ENCODE measurements around the gene SLCO3A1. TPM values are rescaled to one million over a fixed set of nuclear protein-coding genes. Genes with fewer than 3 reads are reported as not detected.

SLCO3A1 gene
- total RNA-seq, 2 experiments from 2014 or later = 6.6 to 7.7 TPM

DNA sequence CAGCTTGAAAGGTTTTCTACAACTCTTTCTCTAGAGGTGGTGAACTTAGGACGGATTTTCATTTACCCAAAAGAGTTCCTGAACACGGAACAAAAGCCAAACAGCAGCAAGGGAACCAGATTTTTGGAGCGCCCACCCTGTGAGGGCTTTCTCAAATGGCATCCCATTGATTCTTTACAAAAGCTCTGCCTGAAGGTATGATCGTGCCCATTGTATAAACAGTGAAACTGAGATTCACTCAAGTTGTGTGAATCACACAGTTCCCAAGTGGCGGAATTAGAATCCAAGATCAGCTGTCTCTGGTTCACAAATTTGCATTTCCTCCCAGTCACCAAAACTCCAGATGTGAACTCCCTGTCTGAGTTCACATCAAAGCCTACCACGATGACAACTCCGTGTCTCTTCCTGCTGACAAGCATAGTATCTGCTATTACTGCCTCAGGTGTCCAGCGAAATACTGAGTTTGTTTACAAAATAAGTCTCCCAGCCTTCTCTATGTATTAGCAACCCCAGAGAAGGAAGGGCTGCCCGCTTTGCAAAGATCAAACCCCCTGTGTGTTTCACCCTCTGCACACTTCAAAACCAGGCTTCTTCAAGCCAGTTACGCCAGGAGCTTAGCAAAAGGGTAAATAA is 304.3 kb downstream of the SLCO3A1 start:
- ChIA-PET POLR2A (no interaction called here), CTCF (no interaction called here)

DNA sequence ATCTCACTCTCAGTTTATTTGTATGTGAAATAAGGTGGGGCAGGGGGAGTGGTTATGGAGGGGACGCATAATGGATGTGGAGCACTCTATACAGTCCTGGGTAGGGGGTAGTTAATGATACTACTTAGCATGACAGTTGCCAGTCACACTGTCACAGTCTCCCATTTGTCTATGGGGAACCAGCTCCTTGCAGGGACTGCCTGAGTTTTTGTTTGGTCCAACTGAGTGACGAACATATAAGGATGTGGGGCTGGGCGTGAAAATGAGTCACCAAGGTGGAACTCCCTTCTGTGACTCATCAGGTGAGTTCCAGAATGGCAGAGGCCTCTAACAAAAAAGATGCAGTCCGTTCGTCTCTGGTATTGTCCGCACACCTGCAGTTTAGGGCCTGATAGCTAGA is 304.9 kb downstream of the SLCO3A1 start:
- ChIA-PET POLR2A (no interaction called here), CTCF (no interaction called here)

DNA sequence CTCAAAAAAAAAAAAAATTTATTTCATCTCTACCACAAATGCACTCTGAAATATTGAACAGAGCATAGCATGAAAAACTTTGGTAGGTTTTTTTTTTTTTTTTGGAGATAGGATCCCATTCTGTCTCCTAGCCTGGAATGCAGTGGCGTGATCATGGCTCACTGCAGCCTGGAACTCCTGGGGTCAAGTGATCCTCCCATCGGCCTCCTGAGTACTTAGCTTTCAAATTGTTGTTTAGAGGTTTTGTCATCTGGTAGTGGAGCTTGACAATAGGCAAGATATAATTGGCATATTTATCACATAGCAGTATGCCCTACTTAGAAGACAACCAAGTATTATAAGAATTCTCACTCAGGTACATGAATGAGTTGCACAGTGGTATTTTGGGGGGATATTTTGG is 306.0 kb downstream of the SLCO3A1 start:
- ChIA-PET POLR2A (no interaction called here), CTCF (interaction anchor here (0.6 kb wide), 1 partner anchor 24 kb away, joined by 3 read pairs; no protein-coding TSS in a partner anchor)

DNA sequence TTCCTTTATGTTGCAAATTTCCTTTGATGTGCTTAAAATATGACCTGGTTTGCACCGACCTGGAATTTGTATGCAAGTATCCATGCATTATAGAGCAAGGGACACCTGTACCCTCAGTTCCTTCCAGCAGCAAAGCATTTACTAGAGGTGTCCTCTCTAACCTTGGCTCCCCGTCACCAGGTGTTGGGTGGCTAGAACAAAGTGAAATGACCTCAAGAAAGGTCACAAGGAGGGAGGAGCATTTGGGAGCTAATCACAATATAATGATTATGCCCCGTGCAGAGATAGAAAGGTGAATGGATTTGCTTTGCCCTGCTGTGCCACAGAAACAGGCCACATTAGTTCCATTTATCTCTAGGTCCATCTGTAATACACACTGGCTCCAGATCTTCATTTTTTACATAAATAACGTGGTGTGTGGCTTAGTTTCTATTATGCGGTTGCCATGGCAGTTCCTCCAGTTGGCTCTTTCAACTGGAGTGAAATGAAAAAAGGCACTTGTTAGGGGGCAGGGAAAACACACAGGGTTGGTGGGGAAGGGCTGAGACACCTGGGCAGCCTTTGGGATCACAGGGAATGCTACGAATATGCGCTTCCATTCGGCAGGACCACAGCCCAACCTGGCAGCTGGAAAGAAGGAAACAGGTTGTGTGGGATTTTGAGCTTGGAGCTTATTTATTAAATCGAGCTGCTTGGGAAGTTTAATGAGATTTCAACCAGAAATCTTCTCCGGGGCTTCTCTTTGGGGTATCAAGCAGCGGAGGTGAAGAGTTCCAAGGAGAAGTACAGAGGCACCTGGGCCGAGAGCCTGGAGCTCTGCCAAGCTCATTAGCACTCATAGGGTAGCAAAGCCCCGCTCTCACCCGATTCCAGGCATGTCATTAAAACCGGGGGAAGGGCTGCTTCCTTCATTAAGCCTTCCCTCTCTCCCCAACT is 306.7 kb downstream of the SLCO3A1 start:
- POLR2A ChIA-PET = no interaction called here
- CTCF ChIA-PET = interaction anchor here (0.6 kb wide), 1 partner anchor 24 kb away, joined by 3 read pairs; no protein-coding TSS in a partner anchor

DNA sequence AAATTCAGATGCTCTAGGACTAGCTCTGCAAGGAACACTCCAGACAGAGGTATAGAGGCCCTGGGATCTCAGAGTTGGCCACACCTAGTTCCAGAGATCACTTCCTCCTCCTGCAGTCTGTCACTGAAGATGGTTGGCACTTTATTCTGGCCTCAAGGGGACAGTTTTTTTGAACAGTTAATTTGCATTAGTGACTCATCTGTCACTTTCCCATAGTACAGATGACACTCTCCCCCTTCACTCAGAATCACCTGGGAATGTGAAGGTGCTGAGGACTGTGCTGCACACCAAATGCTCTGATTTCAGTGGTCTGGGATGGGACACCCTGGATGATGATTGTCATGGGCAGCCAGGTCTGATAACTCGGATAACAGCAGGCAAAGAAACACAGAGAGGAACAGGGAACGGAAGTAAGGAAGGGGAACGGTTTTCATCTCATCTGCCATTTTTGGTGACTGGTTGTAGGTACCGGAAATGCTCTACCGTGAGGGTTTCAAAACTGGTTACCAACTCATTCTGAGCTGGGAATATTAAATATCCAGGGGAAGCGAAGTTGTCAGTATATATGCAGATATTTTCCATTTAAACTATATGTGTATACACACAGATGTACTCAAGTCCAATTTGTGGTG is 307.6 kb downstream of the SLCO3A1 start:
- ChIA-PET POLR2A (no interaction called here), CTCF (no interaction called here)

DNA sequence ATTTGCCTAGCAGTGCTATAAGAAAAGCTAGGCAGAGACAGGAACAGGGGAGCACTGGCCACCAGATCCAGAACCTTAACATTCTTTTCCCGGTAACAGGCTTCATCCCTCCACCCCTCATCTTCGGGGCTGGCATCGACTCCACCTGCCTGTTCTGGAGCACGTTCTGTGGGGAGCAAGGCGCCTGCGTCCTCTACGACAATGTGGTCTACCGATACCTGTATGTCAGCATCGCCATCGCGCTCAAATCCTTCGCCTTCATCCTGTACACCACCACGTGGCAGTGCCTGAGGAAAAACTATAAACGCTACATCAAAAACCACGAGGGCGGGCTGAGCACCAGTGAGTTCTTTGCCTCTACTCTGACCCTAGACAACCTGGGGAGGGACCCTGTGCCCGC is 309.1 kb downstream of the SLCO3A1 start:
- POLR2A ChIA-PET = no interaction called here
- CTCF ChIA-PET = no interaction called here

DNA sequence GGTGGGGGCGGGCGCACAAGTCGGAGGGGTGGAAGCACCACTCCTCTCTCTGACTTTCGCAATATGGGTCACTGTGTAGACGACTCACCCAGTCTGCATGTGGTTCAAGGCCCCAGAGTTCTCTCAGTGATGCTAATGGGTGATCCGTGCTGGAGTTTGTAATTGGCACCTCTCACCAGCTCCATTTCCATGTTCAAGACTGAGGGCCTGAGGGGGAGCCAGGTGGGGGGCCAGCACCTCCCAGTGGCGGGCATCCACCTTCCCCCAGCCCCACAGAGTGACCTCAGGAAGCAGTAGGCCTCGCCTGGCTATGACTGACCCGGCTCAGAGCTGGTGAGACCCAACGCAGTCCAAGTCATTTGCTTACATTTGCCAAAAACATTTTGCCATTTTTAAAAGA is 310.1 kb downstream of the SLCO3A1 start:
- ChIA-PET CTCF (no interaction called here), POLR2A (no interaction called here)

DNA sequence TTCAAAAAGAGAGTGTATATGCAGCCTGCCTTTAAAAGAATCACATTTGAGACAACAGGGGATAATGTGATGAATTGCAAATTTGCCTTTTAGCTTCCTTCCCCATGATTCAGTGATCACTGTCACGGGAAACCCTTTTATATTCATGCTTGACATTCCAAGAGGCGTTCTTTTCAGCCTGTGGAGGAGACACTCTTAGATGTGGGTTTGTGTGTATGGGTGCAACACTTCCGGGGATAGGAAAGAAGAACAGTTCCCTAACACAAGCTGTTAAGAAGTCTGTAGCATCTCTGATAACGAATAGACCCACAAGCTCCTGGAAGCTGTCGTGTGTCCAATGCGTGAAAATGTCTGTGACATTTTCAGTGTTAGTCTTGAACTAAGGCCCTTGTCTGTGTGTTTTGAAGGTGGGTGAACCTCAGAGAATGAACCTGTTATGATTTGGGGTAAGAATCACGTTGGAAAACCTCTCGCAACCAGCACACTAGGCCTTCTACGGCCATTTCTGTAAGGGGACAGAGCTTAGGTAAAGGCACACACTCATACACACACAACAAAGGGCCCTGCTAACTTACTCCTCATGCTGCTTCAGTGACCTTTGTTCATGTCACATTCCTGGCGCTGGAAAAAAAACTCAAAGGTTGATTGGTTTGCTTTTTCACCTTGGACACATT is 311.0 kb downstream of the SLCO3A1 start:
- ChIA-PET POLR2A (no interaction called here), CTCF (no interaction called here)

DNA sequence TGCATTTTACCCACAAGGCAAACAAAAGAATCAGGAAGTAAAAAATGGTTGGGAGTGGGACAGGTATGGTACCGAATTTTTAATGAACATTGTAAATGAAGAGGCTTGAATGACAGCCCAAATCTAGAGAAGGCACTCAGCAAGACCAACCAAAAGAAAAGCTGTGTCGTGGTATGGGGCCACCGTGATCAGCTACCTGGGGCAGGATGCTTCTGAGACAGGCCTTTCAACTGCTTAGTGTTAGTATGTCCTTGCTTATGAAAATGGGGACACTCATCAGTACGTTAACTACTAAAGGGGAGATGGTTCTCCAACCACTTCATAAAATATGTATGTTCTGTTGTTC is 311.5 kb downstream of the SLCO3A1 start:
- CTCF ChIA-PET = no interaction called here
- POLR2A ChIA-PET = no interaction called here

DNA sequence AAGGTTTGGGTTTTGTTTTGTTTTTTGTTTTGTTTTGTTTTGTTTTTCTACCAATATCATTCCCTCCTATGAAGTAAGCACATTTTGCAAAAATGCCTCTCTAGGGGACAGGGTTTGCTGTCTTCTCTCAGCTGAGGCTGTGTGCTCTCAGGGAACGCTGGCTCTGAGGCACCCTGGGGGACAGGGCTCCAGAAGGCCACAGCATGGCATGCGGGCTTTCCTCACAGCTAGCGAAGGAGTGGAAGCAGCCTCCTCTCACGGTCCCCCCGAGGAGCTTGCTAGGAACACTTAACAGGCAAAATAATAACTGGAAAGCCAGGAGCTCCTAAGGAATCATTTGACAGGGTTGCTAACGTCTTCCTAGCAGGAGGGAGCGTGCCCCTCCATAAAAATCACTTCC is 312.5 kb downstream of the SLCO3A1 start:
- ChIA-PET POLR2A (no interaction called here), CTCF (no interaction called here)

DNA sequence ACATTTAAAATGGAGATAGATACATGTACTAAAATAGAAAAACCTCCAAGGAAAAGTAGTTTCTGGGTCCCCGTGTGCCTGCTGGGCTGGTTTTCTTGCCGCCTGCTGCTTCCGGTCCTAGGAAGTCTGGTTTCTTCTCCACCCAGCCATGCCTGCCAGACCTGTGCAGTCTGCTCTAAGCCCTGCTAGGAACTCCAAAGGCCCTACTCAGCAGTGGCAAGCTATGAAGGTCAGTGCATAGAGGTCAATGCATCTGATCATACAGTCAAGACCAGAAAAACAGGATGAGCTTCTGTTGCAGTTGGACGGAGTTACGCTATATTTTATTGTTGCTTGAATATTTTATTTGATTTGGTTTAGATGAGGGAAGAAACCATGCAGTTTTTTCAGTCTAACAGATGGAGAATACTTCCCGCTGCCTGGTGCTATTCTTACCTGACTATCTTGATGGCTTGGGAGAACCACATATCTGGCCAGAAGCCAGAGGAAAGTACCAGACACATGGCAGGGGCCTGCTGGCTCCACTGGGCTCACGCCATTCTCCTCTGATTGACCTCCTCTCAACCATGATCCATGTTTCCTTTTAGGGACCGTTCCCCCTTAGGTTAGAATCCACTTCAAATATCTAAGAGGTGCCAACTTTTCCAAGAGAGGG is 313.4 kb downstream of the SLCO3A1 start:
- ChIA-PET CTCF (no interaction called here), POLR2A (no interaction called here)

DNA sequence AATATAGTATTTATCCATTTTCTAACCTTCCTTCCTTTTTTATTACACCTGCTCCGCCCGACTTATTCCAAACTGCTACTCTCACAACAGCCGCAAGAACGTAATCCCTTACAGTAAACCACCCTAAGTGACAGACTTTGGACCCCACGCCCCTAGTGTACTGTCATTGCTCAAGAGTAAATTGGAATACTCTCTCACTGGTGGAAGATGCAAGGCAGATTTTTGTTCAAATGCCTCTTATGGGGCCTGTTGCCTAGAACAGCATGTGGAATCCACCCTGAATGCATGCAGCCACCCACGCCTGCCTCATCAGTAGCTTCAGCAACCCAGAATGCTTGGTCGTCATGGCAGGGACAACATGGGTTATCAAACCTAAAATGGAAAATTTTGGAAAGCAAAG is 313.9 kb downstream of the SLCO3A1 start:
- POLR2A ChIA-PET = no interaction called here
- CTCF ChIA-PET = no interaction called here

DNA sequence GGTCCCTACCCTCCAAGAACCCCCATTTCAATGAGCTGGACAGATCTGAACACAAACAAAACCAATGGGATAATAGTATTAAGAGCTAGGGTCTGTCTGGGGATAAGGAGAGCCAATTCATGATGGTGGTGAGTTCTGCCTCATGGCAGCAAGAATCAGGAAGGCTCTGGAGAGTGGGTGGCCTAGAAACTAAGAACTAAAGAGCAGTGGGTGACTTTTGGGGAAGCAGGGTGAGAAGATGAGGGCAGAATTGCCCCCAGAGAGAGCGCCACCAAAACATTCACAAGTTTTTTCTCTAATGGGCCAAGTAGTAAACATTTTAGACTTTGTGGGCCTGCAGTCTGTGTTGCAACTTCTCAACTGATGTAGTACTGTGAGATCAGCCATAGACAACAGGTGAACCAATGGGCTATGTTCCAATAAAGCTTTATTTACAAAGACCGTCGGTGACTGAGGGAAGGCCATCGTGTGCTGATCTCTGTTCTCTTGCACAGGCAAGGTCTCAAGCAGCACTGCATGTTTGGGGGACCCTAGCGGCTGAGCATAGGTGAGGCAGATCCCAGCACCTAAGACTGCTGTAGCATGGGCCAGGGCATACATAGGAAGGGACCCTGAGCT is 314.7 kb downstream of the SLCO3A1 start:
- ChIA-PET CTCF (no interaction called here), POLR2A (no interaction called here)

DNA sequence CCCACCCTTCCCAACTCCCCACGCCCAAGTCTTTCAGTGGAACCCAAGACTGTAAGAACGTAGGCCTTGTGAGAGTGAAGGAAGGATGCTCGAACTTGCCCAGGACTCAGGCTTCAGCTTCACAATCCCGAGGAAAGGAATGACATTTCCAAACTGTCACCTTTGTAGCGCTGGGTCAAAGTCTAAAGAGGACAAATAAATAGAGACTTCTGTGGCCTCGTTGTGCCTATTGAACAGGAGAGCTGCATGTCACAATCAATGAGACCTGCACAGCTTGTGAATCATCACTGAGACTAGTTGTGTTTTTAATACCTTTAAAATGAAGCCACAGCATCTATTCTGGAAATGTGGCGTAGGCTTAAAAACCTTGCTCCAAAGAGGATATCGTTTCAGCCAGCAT is 317.4 kb downstream of the SLCO3A1 start:
- ChIA-PET POLR2A (no interaction called here), CTCF (no interaction called here)

DNA sequence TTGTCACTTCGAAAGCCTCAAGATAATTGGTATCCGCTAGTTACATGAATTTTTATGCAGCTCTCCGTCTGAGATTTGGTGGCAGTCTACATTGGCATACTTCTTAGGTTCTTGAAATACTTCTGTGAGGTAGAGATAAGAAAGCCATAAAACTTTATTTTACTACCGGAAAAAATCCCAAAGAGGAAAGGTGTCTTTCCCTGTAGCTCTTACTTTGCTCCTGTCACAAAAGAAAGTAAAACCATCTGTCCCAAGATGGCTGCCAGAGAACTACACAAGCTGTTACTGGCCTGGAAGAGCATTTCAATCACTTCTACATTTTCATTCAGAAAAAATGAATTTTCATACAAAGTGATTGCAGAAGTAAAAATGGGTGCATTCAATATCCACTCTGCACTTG is 325.4 kb downstream of the SLCO3A1 start:
- ChIA-PET POLR2A (interaction anchor here (0.6 kb wide), 1 partner anchor 26 kb away, joined by 3 read pairs; no protein-coding TSS in a partner anchor), CTCF (no interaction called here)

DNA sequence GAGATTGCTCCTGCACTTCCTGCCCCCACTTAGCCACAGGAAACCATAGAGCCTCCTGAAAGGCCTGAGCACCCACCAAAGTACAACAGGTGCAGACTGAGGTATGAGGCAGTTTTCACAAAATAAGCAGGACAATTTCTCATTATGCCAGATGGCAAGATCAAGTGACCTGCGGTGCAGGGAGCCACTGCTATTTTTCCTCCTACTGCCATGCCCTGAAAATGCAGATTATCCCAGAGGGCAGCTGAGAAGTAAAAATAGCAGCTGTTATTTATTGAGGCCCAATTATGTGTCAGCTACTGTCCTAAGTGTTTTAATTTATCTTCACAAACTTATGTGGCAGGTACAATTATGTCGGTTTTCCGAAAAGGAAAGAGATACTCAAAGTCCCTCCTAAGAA is 330.6 kb downstream of the SLCO3A1 start:
- ChIA-PET POLR2A (no interaction called here), CTCF (no interaction called here)

DNA sequence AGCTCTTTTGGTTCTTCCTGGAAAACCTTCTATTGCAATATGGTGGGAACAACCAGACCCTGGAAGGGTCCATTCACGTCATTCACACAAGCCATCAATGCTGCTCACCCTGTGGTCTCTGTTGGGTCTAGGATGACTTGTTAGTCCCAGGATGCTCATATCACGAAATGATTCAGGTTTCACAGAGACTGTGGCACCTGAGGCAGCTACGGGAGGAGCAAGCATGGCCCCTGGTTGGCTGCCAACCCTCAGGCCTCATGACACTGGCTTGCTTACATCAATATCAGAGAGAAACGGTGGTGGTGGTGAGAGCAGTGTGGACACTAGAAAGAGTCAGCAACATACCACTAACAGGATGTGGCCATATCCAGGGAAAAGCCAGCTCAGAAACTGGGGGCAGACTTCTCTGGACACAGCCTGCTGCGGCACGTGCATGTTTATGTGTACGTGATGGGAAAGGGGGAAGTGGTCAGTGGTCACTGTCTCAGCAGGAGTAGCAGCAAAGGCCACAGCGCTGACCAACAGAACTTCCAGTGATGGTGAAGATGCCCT is 331.2 kb downstream of the SLCO3A1 start:
- CTCF ChIA-PET = no interaction called here
- POLR2A ChIA-PET = no interaction called here

DNA sequence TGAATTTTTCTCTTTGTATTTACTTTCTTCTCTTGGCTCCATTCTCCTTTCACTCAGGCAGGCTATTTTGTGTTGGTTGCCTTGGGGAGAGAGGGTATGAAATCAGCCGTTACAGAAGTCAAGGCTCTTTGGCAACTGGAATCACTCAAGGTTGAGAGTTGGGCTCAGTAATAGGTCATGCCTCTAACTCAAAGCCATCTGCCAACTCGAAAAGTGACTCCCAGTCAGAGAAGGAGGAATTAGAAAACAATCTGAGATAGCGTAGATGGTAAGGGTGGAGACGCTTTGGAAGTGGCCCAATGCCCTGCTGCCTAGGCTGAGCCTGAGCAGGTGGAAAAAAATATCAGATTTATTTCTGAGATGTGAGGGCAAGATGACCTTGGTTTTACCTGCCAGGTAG is 334.5 kb downstream of the SLCO3A1 start:
- POLR2A ChIA-PET = no interaction called here
- CTCF ChIA-PET = no interaction called here

DNA sequence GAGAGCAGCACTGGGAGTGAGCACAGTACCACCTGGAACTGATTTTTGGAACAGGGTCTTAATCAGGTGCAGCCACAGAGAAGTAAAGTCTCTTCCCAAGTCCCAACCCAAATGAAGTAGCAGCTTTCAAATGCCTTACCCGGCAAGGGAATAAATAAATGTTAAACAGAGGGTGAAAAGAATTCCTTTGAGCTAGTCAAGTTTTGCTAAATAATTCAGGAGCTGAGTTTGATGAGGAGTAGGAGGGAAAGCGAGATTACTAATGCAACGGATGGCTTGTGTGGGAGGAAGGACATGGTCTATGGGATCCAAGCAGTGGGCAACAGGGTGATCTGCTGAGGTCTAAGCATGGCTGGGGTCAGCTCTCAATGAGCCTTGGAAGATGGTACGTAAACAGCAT is 335.7 kb downstream of the SLCO3A1 start:
- ChIA-PET CTCF (no interaction called here), POLR2A (interaction anchor here (0.6 kb wide), 1 partner anchor 850 kb away, joined by 6 read pairs; no protein-coding TSS in a partner anchor)

DNA sequence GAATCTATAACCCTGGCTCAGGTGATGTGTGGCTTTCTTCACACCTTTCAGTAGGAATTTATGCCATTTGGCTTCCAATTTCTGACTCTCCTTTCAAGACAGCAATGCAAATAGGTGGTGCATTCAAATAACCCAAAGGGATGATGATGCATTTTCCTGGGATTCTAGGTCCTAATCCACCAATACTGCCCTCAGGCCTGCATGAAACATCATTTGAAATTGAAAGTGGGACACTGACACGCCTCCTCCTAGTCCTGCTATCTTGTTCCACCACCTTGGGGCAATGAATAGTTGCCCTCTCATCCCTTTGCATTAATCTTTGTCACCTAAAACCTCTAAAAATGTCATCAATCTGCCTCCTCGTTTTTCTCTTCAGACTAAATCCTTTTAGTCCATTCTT is 341.7 kb downstream of the SLCO3A1 start:
- ChIA-PET POLR2A (no interaction called here), CTCF (no interaction called here)

Measured in activated CD8-positive, alpha-beta memory T cell treated with anti-CD3 and anti-CD28 coated beads for 36 hours (primary cell).